ENCODE results near the gene MYBPC3.

MYBPC3 gene

DNA sequence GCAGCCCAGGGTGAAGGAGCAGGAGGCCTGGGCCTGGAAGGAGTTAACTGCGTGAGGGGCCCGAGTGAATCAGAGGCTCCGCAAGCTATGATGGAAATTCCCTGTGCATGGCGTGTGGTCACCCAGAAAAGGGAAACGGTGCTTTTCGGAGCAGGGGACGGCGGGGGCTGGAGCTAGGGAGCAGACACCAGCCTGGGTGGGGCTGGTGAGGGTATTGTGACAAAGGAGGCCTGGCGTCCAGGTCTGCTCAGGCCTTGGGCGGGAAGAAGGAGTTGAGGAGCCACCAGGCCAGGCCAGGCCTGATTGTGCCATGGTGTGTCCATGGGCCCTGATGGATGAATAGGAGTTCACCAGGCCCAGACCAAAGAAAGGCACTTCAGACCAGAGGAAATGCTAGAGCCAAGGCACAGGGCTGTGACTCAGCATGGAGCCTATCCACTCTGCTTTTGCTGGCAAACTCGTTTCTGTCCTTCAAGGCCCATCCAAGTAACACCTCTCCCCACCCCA is 38.6 kb upstream of the MYBPC3 start:
- peak; percentile 76 for ATAC-seq (ENCODE audit: low read depth)
- Mint-ChIP-seq H3K9me3 (no peaks in the 10 kb centered on the region), H3K4me1 (peaks cover 32% of the 10 kb centered on the region), H3K36me3 (no peaks in the 10 kb centered on the region), H3K4me3 (no peak overlapping the region), H3K27ac (no peak overlapping the region), H3K27me3 (no peaks in the 10 kb centered on the region)
- no peak for DNase-seq (ENCODE audit: low spot score in 2 of 2)

DNA sequence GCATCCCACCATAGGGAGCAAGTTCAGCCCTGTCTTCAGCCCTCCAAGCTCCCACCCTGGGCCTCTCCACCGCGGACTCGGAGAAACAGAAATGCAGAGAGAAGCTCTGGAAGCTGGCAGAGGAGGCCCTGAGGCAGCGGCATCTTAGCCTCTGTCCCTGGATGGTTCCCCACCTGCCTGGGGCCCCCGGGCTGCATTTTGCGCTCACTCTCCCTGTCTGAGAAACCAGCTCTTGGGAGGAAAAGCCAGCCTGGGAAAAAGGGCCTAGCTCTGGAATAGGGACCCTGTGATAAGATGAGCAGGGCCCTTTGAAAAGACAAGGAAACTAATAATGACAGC is 37.9 kb upstream of the MYBPC3 start:
- no peak overlapping the region for H3K27ac Mint-ChIP-seq
- H3K9me3 Mint-ChIP-seq: no peaks in the 10 kb centered on the region
- peaks cover 27% of the 10 kb centered on the region for H3K4me1 Mint-ChIP-seq
- DNase-seq (ENCODE audit: low spot score in 2 of 2): no peak
- H3K27me3 Mint-ChIP-seq: no peaks in the 10 kb centered on the region
- no peak overlapping the region for H3K4me3 Mint-ChIP-seq
- no peak for ATAC-seq (ENCODE audit: low read depth)
- H3K36me3 Mint-ChIP-seq: no peaks in the 10 kb centered on the region

DNA sequence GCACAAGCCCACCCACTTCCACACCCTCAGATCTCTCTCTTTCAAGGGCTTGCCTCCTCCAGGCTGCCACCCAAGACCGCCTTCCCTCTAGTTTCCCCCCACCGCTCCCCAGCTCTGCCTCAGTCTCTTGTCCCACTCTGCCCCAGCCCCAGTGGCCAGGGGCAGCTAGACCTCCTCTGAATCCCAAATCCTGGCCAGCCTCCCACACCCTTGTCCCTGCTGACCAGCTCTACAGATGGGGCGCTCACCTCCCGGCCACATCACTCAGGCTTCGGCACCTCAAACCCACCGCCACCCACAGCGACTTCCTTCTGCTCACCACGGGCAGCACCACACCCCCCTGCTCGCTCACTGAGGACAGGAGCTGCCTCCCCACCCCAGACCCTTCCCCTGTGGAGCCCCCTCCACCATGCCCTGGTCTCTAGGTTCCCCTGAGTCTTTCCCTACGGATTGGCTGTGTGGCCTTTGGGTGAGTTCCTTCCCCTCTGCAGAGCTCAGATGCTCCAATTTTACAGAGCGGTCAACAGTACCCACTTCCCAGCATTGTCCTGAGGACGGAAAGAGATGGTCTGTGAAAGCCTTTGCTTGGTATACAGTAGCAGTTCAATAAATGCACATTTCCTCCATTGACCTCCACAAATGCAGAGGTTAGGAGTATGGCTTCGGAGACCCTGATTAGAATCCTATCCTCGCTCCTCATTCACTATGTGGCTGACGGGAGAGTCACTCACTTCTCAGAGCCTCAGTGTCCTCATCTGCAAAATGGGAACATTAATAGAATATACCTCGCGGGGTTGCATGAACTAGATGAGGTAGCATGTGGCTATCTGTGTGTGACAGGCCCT is 37.3 kb upstream of the MYBPC3 start:
- Mint-ChIP-seq H3K27ac (peak overlapping the region; percentile 65), H3K36me3 (no peaks in the 10 kb centered on the region), H3K4me3 (no peak overlapping the region), H3K4me1 (peaks cover 25% of the 10 kb centered on the region), H3K27me3 (no peaks in the 10 kb centered on the region), H3K9me3 (no peaks in the 10 kb centered on the region)
- ATAC-seq (ENCODE audit: low read depth): no peak
- DNase-seq (ENCODE audit: low spot score in 2 of 2): no peak

DNA sequence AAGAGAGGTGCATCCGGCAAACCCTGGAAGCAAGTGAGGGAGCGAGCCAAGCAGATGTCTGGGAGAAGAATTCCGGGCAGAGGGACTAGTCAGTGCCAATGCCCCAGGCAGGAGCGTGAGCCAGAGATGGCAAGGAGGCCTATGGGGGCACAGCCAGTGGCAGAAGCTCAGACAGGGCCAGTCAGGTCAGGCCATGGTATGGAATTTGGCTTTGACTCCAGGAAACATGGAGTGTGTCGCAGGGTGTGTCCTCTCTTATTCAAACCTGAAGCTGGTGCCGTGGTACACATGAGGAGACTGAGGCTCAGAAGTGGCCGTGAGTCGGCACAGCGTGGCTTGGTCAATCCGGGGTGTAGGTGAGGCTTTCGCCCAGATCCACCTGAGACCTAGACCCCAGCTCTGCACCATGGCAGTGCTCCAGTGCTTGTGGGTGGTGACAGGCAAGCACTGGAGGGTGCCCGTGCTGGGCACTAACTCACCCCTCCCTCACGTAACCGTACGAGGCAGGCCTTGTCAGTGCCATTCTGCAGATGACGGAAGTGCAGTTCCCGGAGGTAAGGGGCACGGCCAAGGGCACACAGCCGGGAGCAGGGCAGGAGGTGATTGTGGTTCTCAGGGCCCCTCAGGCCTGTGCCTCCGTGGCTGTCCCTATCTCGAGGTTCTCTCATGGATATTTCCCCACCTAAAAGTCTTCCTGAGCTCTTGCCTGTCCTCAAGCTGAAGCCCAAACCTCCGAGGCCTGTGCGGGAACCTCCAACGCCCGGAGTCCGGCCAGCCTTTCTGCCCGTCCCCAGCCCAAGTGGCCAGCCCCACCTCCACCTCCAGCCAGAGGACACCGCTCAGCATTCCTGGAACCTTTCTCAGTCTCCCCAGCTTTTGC is 36.4 kb upstream of the MYBPC3 start:
- DNase-seq (ENCODE audit: low spot score in 2 of 2): no peak
- H3K4me3 Mint-ChIP-seq: no peak overlapping the region
- peaks cover 21% of the 10 kb centered on the region for H3K4me1 Mint-ChIP-seq
- H3K9me3 Mint-ChIP-seq: no peaks in the 10 kb centered on the region
- H3K27me3 Mint-ChIP-seq: no peaks in the 10 kb centered on the region
- ATAC-seq (ENCODE audit: low read depth): no peak
- peak overlapping the region; percentile 65 for H3K27ac Mint-ChIP-seq
- H3K36me3 Mint-ChIP-seq: no peaks in the 10 kb centered on the region

DNA sequence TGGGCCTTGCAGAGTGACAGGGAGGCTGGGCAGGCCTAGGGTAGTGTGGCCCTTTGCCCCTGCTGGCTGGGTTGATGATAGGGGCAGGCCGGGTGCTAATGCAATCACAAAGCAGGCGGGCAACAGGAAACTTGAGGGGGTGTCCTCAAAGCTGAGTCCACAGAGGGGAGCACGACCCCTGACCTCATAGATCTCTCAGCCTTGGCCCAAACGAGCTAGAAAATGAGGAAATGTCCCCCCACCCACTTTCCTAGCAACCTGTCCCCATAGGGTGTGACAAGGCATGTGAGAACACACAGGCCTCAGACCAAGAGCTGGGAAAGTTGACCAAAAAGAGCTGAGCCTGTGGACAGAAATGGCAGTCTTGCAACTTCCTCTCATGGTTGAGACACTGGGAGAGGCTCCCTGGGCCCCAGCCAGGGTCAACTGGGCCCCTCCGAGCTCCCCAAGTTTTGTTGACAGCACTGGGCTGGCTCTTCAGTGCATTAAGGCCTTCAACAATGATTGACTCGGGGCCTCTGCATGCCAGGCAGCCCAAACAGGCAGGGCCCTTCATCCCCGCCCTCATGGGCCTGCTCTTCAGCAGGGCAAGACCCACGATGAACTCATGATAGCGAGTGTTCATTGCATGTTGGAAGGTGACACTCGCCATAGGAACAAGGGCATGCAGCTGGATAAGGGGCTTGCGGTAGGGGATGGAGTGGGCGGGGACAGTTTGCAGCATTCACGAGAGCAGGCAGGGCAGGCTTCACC is 35.6 kb upstream of the MYBPC3 start:
- Mint-ChIP-seq H3K36me3 (no peaks in the 10 kb centered on the region), H3K4me3 (no peak overlapping the region), H3K4me1 (peaks cover 19% of the 10 kb centered on the region), H3K9me3 (no peaks in the 10 kb centered on the region), H3K27ac (no peak overlapping the region), H3K27me3 (no peaks in the 10 kb centered on the region)
- DNase-seq (ENCODE audit: low spot score in 2 of 2) (no peak), ATAC-seq (ENCODE audit: low read depth) (no peak)

DNA sequence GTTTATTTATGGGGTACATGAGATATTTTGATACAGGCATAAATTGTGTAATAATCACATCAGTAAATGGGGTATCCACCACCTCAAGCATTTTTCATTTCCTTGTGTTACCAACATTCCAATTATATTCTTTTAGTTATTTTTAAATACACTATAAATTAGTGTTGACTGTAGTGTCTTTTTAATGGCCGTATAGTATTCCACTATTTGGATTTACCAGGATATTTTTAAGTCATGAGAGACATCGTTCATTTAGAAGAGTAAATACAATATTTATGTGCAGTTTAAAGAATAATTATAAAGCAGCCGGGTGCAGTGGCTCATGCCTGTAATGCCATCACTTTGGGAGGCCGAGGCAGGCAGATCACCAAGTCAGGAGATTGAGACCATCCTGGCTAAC is 32.0 kb upstream of the MYBPC3 start:
- peaks cover 7% of the 10 kb centered on the region for H3K4me1 Mint-ChIP-seq
- H3K4me3 Mint-ChIP-seq: no peak overlapping the region
- no peaks in the 10 kb centered on the region for H3K36me3 Mint-ChIP-seq
- no peak overlapping the region for H3K27ac Mint-ChIP-seq
- H3K9me3 Mint-ChIP-seq: no peaks in the 10 kb centered on the region
- DNase-seq (ENCODE audit: low spot score in 2 of 2) (no peak), ATAC-seq (ENCODE audit: low read depth) (no peak)
- no peaks in the 10 kb centered on the region for H3K27me3 Mint-ChIP-seq

DNA sequence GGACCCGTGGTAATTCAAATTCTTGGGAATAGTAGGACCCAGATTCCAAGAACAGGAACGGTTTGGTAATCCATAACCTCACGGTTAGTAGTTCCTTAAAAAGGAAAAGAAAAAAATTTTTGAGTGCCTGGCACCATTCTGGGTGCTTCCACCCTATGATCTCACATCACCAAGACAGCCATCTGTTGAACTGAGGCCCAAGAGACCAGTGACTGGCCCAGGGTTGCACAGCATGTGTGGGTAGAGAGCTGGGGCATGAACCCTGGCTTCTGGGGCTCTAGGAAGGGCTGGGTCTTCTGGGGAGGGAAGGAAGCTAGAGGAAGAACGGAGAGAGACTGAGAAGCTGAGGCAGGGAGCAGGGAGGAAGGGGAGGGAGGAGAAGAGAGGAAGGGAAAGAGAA is 30.6 kb upstream of the MYBPC3 start:
- Mint-ChIP-seq H3K9me3 (no peaks in the 10 kb centered on the region), H3K27me3 (no peaks in the 10 kb centered on the region), H3K36me3 (no peaks in the 10 kb centered on the region), H3K4me3 (no peak overlapping the region), H3K4me1 (peaks cover 9% of the 10 kb centered on the region), H3K27ac (no peak overlapping the region)
- ATAC-seq (ENCODE audit: low read depth): no peak
- no peak for DNase-seq (ENCODE audit: low spot score in 2 of 2)

DNA sequence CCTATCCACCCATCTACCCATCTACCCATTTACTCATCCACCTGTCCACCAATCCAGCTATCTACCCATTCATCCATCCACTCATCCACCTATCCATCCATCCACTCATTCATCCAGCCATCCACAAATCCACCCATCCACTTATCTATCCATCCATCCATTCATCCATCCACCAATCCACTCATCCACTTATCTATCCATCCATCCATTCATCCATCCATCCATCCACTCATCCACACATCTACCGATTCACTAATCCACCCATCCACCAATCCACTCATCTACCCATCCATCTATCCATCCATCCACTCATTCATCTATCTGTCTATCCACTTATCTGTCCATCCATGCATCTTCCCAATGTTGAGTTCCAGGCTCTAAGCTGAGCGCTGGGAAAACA is 27.6 kb upstream of the MYBPC3 start:
- H3K4me3 Mint-ChIP-seq: no peak overlapping the region
- H3K36me3 Mint-ChIP-seq: peaks cover 1% of the 10 kb centered on the region
- no peak for ATAC-seq (ENCODE audit: low read depth)

DNA sequence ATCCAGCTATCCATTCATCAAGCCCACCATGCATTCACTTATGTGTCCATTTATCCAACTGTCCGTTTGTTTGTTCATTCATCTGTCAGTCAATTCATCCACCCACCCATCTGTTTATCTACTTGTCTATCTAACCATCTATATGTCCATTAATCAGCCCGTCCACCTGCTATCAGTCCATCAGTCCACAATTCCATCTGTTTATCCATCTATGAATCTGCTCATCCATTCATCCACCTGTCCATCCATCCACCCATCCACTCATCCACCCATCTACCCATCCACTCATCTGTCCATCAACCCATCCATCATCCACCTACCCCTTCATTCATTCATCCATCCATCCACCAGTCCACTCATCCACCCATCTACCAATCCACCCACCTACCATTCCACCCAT is 26.8 kb upstream of the MYBPC3 start:
- no peaks in the 10 kb centered on the region for H3K27me3 Mint-ChIP-seq
- H3K36me3 Mint-ChIP-seq: peaks cover 1% of the 10 kb centered on the region
- DNase-seq (ENCODE audit: low spot score in 2 of 2) (no peak), ATAC-seq (ENCODE audit: low read depth) (no peak)
- no peak overlapping the region for H3K4me3 Mint-ChIP-seq
- peaks cover 22% of the 10 kb centered on the region for H3K4me1 Mint-ChIP-seq
- no peak overlapping the region for H3K27ac Mint-ChIP-seq
- H3K9me3 Mint-ChIP-seq: no peaks in the 10 kb centered on the region

More for the DNA sequence above, 27.6 kb upstream of the MYBPC3 start:
- H3K4me1 Mint-ChIP-seq: peaks cover 20% of the 10 kb centered on the region
- DNase-seq (ENCODE audit: low spot score in 2 of 2): no peak
- no peak overlapping the region for H3K27ac Mint-ChIP-seq
- no peaks in the 10 kb centered on the region for H3K27me3 Mint-ChIP-seq
- no peaks in the 10 kb centered on the region for H3K9me3 Mint-ChIP-seq

DNA sequence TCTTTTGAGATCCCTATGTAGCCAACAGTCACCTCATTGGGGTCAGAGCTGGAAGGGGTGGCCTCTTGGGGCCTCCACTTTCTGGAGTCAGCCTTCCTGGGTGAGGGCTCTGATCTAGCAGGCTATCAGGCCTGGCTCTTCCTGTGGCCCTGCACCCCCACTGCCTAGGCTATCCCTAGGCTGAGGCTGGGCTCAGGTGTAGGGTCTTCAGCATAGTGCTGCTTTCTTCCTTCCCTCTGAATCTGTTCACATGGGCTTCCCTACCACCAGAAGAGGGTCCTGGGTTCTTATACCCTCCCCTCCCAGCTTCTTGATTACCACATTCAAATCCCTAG is 26.3 kb upstream of the MYBPC3 start:
- H3K27me3 Mint-ChIP-seq: no peaks in the 10 kb centered on the region
- DNase-seq (ENCODE audit: low spot score in 2 of 2) (no peak), ATAC-seq (ENCODE audit: low read depth) (no peak)
- peak overlapping the region; percentile 98 for H3K4me3 Mint-ChIP-seq
- H3K4me1 Mint-ChIP-seq: peaks cover 22% of the 10 kb centered on the region
- H3K36me3 Mint-ChIP-seq: peaks cover 1% of the 10 kb centered on the region
- no peak overlapping the region for H3K27ac Mint-ChIP-seq
- H3K9me3 Mint-ChIP-seq: no peaks in the 10 kb centered on the region

DNA sequence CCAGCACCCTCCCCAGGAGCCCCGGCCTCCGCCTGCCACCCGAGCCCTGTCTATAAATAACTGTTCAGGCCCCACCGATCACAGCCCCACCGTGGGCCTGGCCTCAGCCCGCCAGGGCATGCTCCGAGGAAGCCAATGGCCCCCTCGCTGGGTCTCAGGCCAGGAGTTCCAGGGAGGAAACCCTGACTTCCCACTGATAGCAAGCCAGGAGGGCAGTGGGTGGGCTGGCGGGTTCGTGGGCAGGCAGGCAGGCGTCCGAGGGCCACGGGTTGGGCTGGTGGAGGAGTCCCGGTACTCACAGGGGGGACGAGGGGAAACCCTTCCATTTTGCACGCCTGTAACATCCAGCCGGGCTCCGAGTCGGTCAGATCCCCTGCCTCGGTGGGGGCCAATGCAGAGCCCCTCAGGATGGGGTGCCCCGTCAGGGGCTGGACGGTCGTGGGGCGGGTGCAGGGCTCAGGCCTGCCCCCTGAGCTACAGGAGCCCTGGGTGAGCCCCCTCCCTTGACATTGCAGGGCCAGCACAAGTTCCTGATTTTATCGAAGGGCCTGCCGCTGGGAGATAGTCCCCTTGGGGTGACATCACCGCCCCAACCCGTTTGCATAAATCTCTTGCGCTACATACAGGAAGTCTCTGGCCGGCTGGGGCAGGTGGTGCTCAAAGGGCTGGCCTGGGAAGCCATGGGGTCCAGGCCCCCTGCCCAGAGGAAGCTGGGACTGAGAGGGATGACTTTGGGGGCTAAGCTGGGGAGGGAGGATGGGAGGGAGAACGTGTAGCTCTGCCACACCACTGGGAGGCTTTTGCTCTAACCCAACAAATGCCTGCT is 25.7 kb upstream of the MYBPC3 start, which contains the start of gene SPI1:
SPI1 (minus strand) TSS at position 538 of the 826 bp plus-strand sequence; CDS start at position 344, 194 bp downstream.
- ATAC-seq (ENCODE audit: low read depth) (peak; percentile 91), DNase-seq (ENCODE audit: low spot score in 2 of 2) (peak; percentile 71 to 72)
- no peak within 1 kb of the TSS for H3K27ac Mint-ChIP-seq

DNA sequence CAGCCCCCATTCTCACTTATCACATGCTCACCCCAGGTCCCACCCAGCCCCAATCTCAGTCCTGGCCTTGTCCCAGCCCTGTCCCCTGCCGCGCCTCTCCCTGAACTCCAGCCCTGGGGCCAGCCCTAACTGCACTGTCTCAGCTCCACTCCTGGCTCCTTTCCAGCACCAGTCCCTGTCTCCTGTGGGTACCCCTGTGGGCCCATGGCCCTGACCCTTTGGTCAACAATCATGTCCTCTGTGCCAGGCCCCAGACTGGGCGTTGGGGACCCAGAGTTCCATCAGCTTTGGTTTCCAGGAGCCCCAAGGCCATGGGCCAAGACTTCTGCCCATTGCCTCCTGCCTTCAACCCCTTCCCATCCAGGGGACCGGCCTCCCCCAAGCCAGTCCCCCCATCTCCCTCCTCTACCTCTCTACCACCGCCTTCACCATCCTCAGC is 25.1 kb upstream of the MYBPC3 start:
- Mint-ChIP-seq H3K27ac (no peak overlapping the region), H3K36me3 (peaks cover 5% of the 10 kb centered on the region), H3K27me3 (no peaks in the 10 kb centered on the region), H3K9me3 (no peaks in the 10 kb centered on the region), H3K4me3 (peak overlapping the region; percentile 98), H3K4me1 (peaks cover 18% of the 10 kb centered on the region)
- no peak for ATAC-seq (ENCODE audit: low read depth)
- no peak for DNase-seq (ENCODE audit: low spot score in 2 of 2)

More for the DNA sequence above, 25.7 kb upstream of the MYBPC3 start, which contains the start of gene SPI1:
- peak within 1 kb of the TSS; percentile 98 for H3K4me3 Mint-ChIP-seq
- H3K36me3 Mint-ChIP-seq: peaks cover 1% of the 10 kb centered on the region
- no peaks in the 10 kb centered on the region for H3K27me3 Mint-ChIP-seq
- no peaks in the 10 kb centered on the region for H3K9me3 Mint-ChIP-seq
- peaks cover 20% of the 10 kb centered on the region for H3K4me1 Mint-ChIP-seq
